Activated T-helper 2 cell treated with anti-CD3 and anti-CD28 coated beads, Interferon-gamma antibody, Interleukin-2, Interleukin-4, amounts not matched to agents 10 μg/mL and 5 μg/mL and 100 μg/mL, durations not matched to agents 14 hours and 24 hours and 36 hours (primary cell): Measurements from ENCODE around the gene FAM118A. TPM values are rescaled to one million over a fixed set of nuclear protein-coding genes. Genes with fewer than 3 reads are reported as not detected.

Experiments
- DNase-seq: peaks from one replicate; pipeline ENCODE4 v3.0.0; 2021; ENCODE audit warnings: low spot score
- H3K27ac Mint-ChIP-seq: one replicate; pipeline ENCODE4 v1.8.0; 2021; ENCODE audit warnings: mixed read lengths
- H3K27me3 Mint-ChIP-seq: one replicate; pipeline ENCODE4 v1.8.0; 2021; ENCODE audit warnings: low read depth, mixed read lengths
- H3K36me3 Mint-ChIP-seq: one replicate; pipeline ENCODE4 v1.8.0; 2021; ENCODE audit warnings: low read depth, mixed read lengths
- H3K4me1 Mint-ChIP-seq: one replicate; pipeline ENCODE4 v1.8.0; 2021; ENCODE audit warnings: low read depth, mixed read lengths
- H3K4me3 Mint-ChIP-seq: one replicate; pipeline ENCODE4 v1.8.0; 2021; ENCODE audit warnings: low read depth, mild to moderate bottlenecking, moderate library complexity, mixed read lengths
- H3K9me3 Mint-ChIP-seq: one replicate; pipeline ENCODE4 v1.8.0; 2021; ENCODE audit warnings: mixed read lengths
- intact Hi-C: fragments of 100-400 bp; cut with micrococcal nuclease; formaldehyde crosslinking; loops from one replicate; pipeline ENCODE4 v1.15.1; 2023
- total RNA-seq: library from RNA; stranded (reverse); gene quantifications from 2 replicates; pipeline ENCODE4 v1.2.3, GENCODE V29; 2022

The FAM118A gene
- total RNA-seq, 1 donor from 2014 or later = 30.7 TPM

GRCh38 chr22:45306139-45306538, 3.6 kb upstream of the FAM118A start:
- DNase-seq = no peak
- no peaks in the 10 kb centered on the region for H3K27me3 Mint-ChIP-seq
- peaks cover 22% of the 10 kb centered on the region for H3K4me1 Mint-ChIP-seq
- H3K9me3 Mint-ChIP-seq = no peaks in the 10 kb centered on the region
- no peak overlapping the region for H3K4me3 Mint-ChIP-seq
- H3K27ac Mint-ChIP-seq = no peak overlapping the region
- H3K36me3 Mint-ChIP-seq = peaks cover 6% of the 10 kb centered on the region
- intact Hi-C loops = no loop called here

- Mint-ChIP-seq H3K4me1 (peaks cover 29% of the 10 kb centered on the region), H3K27ac (peak overlapping the region; percentile 92), H3K36me3 (peaks cover 25% of the 10 kb centered on the region), H3K9me3 (no peaks in the 10 kb centered on the region), H3K27me3 (no peaks in the 10 kb centered on the region), H3K4me3 (peak overlapping the region; percentile 79)
- no peak for DNase-seq
- intact Hi-C loops = no loop called here
Observed at GRCh38 chr22:45308391-45308956, 1.3 kb upstream of the FAM118A start.

- peaks cover 30% of the 10 kb centered on the region for H3K4me1 Mint-ChIP-seq
- peak overlapping the region; percentile 79 for H3K4me3 Mint-ChIP-seq
- no peaks in the 10 kb centered on the region for H3K27me3 Mint-ChIP-seq
- DNase-seq = peak; percentile 12
- H3K9me3 Mint-ChIP-seq = no peaks in the 10 kb centered on the region
- H3K27ac Mint-ChIP-seq = peak overlapping the region; percentile 92
- H3K36me3 Mint-ChIP-seq = peaks cover 25% of the 10 kb centered on the region
- intact Hi-C loops = no loop called here
Observed at GRCh38 chr22:45308957-45309421, 745 bp upstream of the FAM118A start.

DNA sequence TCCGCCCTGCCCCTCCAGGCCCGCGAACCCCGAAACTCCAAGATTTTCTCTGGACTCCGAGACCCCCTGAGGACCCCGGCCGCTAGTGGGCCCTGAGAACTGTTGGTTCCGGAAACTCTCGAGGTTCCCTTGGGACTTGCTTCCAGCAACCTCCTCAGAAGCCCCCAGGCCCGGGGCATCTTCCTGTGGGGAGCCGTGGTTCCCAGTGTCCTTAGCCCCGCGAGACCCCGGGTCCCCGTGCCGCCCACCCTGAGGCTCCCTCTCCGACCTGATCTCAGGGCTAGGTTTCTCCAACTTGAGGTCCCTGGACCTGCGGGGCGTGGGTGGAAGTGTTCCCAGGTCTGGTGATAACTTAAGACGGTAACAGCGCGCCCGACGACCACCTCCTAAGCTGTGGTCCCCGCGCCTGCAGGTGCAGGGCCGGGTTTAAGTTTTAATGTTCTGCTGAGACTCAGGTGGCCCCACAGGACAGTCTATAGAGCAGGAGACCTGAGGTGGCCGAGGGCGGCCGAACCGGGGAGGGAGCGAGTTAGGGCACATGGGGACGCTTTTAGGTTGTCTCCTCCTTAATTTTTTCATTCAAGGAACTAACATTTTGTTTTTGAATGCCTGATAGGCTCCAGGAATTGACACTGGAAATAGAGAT, 720 bp downstream of the FAM118A start:
- intact Hi-C loops = loop anchor here (1.0 to 10.0 kb wide), 2 partner anchors 8 to 104 kb away; partner anchors contain the start of genes RIBC2 and SMC1B
- no peaks in the 10 kb centered on the region for H3K27me3 Mint-ChIP-seq
- DNase-seq = no peak
- peak overlapping the region; percentile 84 for H3K4me3 Mint-ChIP-seq
- H3K9me3 Mint-ChIP-seq = no peaks in the 10 kb centered on the region
- peak overlapping the region; percentile 65 for H3K27ac Mint-ChIP-seq
- peaks cover 41% of the 10 kb centered on the region for H3K4me1 Mint-ChIP-seq
- H3K36me3 Mint-ChIP-seq = peaks cover 29% of the 10 kb centered on the region

GRCh38 chr22:45310977-45311531, 1.3 kb downstream of the FAM118A start:
- Mint-ChIP-seq H3K27me3 (no peaks in the 10 kb centered on the region), H3K4me1 (peaks cover 47% of the 10 kb centered on the region)
- DNase-seq = no peak

DNA sequence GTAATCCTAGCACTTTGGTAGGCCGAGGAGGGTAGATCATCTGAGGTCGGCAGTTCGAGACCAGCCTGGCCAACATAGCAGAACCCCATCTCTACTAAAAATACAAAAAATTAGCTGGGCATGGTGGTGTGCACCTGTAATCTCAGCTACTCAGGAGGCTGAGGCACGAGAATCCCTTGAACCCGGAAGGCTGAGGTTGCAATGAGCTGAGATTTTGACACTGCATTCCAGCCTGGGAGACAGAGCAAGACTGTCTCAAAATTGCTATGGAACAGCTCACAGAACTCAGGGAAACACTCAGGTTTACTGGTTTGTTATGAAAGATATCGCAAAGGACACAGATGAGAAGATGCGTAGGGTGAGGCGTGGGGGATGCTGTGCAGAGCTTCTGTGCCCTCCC, 2.7 kb downstream of the FAM118A start:
- no peak for DNase-seq
- no peaks in the 10 kb centered on the region for H3K9me3 Mint-ChIP-seq
- H3K36me3 Mint-ChIP-seq = peaks cover 29% of the 10 kb centered on the region
- H3K27ac Mint-ChIP-seq = no peak overlapping the region
- intact Hi-C loops = loop anchor here (10.0 kb wide), 1 partner anchor 102 kb away; the partner anchor contains the start of genes RIBC2 and SMC1B
- no peak overlapping the region for H3K4me3 Mint-ChIP-seq
- H3K27me3 Mint-ChIP-seq = no peaks in the 10 kb centered on the region
- H3K4me1 Mint-ChIP-seq = peaks cover 57% of the 10 kb centered on the region

More at GRCh38 chr22:45310977-45311531, 1.3 kb downstream of the FAM118A start:
- H3K9me3 Mint-ChIP-seq = no peaks in the 10 kb centered on the region
- peak overlapping the region; percentile 84 for H3K4me3 Mint-ChIP-seq
- H3K36me3 Mint-ChIP-seq = peaks cover 29% of the 10 kb centered on the region
- intact Hi-C loops = loop anchor here (1.0 to 10.0 kb wide), 2 partner anchors 7 to 104 kb away; partner anchors contain the start of genes RIBC2 and SMC1B
- H3K27ac Mint-ChIP-seq = peak overlapping the region; percentile 65

DNA sequence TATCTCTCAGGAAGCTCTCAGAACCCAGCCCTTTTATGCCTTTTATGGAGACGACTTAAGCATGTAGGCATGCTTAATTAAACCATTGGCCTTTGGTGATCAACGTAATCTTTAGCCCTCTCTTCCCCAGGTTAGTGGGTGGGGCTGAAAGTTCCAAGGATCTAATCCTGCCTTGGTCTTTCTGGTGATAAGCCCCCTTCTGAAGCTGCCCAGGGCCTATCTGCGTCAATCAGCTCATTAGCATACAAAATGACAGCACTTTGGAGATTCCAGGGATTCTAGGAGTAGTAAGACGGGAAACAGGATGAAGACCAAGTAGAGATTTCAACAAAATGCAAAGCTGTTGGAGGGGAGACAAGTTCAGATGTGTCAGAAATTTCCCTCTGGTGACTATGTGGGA, 3.1 kb downstream of the FAM118A start:
- no peaks in the 10 kb centered on the region for H3K9me3 Mint-ChIP-seq
- no peak overlapping the region for H3K4me3 Mint-ChIP-seq
- intact Hi-C loops = loop anchor here (10.0 kb wide), 1 partner anchor 102 kb away; the partner anchor contains the start of genes RIBC2 and SMC1B
- peaks cover 61% of the 10 kb centered on the region for H3K4me1 Mint-ChIP-seq
- DNase-seq = no peak
- H3K27me3 Mint-ChIP-seq = no peaks in the 10 kb centered on the region
- H3K36me3 Mint-ChIP-seq = peaks cover 29% of the 10 kb centered on the region
- H3K27ac Mint-ChIP-seq = no peak overlapping the region

DNA sequence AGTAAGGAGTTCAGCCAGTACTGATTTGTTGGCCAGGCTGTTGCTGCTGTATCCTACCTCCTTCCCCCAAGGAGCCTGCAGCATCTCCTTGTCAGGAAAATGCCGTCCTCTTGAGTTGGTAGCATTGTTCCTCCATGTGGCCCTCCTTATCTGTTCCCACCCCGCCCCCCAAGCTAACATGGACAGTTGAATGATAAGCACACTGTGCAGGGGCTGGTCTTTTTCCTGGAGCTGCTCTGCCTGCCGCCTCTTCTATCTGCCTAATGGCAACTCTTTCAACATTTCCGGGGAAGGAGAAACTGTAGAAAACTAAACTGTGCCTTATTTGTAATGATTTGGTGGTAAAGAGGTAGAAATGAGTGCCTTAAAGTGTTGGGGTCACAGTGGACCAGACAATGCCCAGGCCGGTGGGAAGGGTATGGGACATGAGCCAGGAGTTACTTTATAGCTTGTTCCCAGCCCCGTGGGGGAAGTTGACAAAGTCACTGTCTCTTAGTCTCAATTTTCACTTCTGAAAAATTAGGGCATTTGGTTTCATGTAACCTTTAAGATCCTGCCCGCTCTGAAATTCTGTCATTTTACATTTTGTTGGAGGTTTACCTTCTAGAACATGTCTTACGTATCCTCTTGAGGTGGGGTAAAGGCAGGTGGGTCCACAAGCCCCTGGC, 4.5 kb downstream of the FAM118A start:
- intact Hi-C loops = loop anchor here (10.0 kb wide), 1 partner anchor 101 kb away; the partner anchor contains the start of genes RIBC2 and SMC1B

DNA sequence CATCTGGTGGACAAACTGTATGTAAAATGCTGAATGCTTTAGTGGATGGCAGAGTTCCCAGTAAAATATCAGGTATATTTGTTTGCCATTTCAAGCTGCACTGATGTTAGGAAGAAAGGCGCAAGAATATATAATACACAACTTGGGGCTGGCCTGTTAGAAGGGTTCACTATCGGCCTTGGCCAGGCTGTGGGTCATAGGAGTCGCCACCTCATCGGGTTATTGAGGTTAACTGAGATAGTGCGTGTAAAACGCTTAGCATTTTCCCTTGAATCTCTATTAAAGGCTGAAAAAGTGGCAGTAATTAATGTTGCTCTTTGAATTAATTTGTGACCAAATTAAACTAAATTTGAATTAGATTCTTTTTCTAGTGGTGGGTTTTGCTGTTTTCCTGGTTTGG, 5.1 kb downstream of the FAM118A start:
- Mint-ChIP-seq H3K4me1 (peaks cover 71% of the 10 kb centered on the region), H3K27me3 (no peaks in the 10 kb centered on the region), H3K27ac (no peak overlapping the region), H3K9me3 (no peaks in the 10 kb centered on the region), H3K4me3 (no peak overlapping the region), H3K36me3 (peaks cover 29% of the 10 kb centered on the region)
- intact Hi-C loops = loop anchor here (10.0 kb wide), 1 partner anchor 100 kb away; the partner anchor contains the start of genes RIBC2 and SMC1B
- no peak for DNase-seq

More for the DNA sequence above, 4.5 kb downstream of the FAM118A start:
- Mint-ChIP-seq H3K4me1 (peaks cover 68% of the 10 kb centered on the region), H3K4me3 (no peak overlapping the region), H3K27me3 (no peaks in the 10 kb centered on the region), H3K9me3 (no peaks in the 10 kb centered on the region), H3K36me3 (peaks cover 29% of the 10 kb centered on the region), H3K27ac (no peak overlapping the region)
- DNase-seq = no peak

GRCh38 chr22:45316796-45317526, 7.2 kb downstream of the FAM118A start:
- Mint-ChIP-seq H3K9me3 (no peaks in the 10 kb centered on the region), H3K4me3 (no peak overlapping the region), H3K27me3 (no peaks in the 10 kb centered on the region), H3K27ac (peak overlapping the region; percentile 22), H3K36me3 (peaks cover 21% of the 10 kb centered on the region), H3K4me1 (peaks cover 69% of the 10 kb centered on the region)
- no peak for DNase-seq
- intact Hi-C loops = loop anchor here (10.0 kb wide), 1 partner anchor 98 kb away; the partner anchor contains the start of genes RIBC2 and SMC1B

DNA sequence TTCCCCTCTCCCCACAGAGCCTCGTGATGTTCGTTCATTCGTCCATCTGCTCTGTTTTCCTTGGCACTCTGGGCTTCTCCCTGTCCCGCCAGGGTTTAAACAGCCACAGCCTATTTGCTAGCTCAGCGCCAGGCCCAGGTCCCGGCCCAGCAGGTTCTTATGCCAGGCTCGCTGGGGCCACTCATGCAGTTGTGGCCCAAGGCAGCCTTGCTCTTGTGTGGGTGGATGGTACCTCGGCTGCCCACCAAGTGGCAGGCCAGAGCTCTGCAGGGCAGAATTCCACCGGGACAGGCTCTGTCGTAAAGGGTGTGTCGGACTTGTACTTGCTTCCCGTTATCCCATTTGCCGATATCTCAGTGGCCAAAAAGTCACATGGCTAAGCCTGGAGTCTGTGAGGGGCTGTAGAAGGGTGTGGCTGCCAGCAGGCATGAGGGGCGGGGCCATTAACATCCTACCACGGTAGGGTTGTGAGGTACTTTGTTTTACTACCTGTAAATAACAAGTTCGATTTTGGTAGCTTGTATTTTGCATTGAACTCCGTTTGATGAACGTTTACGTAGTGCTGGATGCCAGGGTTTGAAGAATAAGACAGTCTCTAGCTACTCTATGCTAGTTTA, 7.9 kb downstream of the FAM118A start:
- no peaks in the 10 kb centered on the region for H3K27me3 Mint-ChIP-seq
- H3K36me3 Mint-ChIP-seq = peaks cover 21% of the 10 kb centered on the region
- H3K4me3 Mint-ChIP-seq = peak overlapping the region; percentile 73
- intact Hi-C loops = loop anchor here (1.0 to 10.0 kb wide), 2 partner anchors 7 to 97 kb away; partner anchors contain the start of genes RIBC2 and SMC1B
- H3K4me1 Mint-ChIP-seq = peaks cover 72% of the 10 kb centered on the region
- H3K27ac Mint-ChIP-seq = peak overlapping the region; percentile 95
- H3K9me3 Mint-ChIP-seq = no peaks in the 10 kb centered on the region
- DNase-seq = no peak
